Left kidney (tissue), 2 donors: ENCODE data around the gene GLT8D2. TPM values are rescaled to one million over a fixed set of nuclear protein-coding genes. Genes with fewer than 3 reads are reported as not detected.

Experiments
- DNase-seq: peaks from one replicate; pipeline ENCODE4 v3.0.0-alpha.2; 2013
- polyA plus RNA-seq: library from polyadenylated mRNA; unstranded; fragments of 120-200 nt; gene quantifications from one replicate; pipeline ENCODE4 v1.2.1, GENCODE V29; 2013; ENCODE audit not compliant: insufficient read length

GLT8D2 gene
- polyA plus RNA-seq, 1 donor = 11.0 TPM

GRCh38 chr12:104002686-104003085 is 47.3 kb downstream of the GLT8D2 start:
- no peak for DNase-seq

GRCh38 chr12:104000807-104001434 is 49.1 kb downstream of the GLT8D2 start:
- DNase-seq = no peak

DNA sequence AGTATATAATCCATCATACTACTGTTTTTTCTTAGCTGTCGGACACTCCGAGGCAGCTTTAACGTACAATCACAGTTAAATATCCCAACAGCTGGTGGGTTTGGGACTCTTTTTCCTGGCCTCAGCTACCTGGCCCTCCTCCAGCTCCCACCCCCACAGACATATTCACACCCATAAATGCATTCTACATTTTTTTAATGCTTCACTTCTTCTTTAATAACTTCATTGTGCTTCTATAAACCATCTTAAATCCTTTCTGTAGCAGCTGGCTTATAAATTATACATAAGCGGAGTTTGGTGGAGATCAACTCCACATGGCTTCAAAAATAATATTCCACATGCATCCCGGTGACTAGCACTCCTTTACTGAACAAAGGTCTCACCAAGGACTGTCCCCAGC is 51.0 kb downstream of the GLT8D2 start:
- no peak for DNase-seq

DNA sequence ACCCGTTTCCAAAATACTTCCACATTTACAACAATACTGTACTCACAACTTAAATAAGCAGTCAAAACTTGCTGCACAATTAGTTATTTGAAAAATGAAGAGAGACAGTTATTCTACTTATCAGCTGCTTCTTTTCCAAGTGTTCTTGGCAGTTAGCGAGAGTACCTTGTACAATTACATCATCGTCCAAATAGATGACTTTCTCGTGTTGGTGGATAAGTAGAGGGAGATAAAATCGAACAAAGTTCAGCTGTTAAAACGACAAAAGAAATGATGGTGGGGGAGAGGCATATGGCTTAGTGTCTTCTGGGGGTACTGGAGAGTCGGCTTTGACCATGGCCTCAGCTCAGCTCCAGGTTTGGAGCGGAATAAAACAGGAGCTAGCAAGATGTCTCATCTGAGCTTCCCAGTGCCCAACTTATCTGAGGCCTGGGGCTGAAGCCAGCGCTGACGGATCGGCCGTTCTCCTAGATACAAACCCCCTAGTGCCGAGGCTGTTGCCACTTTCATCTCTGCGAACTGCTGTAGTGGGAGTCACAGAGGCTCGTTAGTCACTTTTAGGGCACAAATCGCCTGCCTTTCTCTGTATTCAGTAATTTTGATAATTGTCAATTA is 52.6 kb downstream of the GLT8D2 start:
- DNase-seq = no peak

GRCh38 chr12:103996595-103996994 is 53.4 kb downstream of the GLT8D2 start:
- no peak for DNase-seq

DNA sequence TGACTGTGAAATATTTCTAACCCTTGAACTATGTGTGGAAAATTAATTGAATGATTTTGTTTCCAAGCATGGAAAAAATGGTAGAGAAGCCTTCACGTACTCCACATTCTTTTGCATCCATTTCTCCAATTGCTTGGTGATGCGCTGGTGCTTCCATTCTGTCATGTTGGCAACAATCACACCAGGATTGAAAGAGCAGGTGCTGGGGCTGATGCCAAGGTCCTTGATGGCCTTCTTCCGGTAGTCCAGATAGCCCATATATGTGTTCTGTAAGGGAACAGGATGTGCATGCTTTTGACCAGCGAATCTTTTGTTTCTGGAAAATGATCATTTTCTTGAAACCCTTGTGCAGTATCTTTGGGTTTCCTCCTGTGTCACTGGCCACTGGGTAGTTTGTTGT is 55.8 kb downstream of the GLT8D2 start:
- no peak for DNase-seq

GRCh38 chr12:103986829-103987228 is 63.2 kb downstream of the GLT8D2 start:
- no peak for DNase-seq

DNA sequence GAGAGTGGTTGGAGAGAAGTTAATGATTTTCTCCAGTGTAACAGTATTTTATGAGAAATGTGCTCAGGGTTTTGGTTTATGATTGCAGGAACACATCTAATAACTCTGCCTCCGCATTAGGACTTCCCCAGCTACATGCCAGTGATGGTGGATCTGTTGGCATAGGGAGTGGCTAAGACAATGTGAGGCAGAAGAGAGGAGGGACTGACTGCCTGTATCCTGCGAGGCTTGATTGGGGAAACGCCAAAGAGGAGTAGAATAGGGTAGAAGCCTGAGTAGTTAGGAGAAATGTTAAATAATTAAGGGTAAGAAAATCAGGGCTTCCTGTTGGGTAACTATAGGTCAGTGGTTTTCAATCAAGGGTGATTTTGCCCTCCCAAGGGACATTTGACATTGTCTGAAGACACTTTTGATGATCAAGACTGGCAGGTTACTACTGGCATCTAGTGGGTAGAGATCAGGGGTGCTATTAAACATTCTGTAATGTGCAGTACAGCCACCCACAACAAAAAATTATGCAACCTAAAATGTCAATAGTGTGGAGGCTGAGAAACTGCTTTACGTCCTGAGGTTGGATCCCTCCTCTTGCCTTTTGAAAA is 71.5 kb downstream of the GLT8D2 start:
- DNase-seq = no peak

- no peak for DNase-seq
Measured at GRCh38 chr12:103975368-103975767, 74.6 kb downstream of the GLT8D2 start.

- DNase-seq = no peak
Measured at GRCh38 chr12:103973909-103974308, 76.1 kb downstream of the GLT8D2 start.

- no peak for DNase-seq
Measured at GRCh38 chr12:103969391-103969790, 80.6 kb downstream of the GLT8D2 start.

DNA sequence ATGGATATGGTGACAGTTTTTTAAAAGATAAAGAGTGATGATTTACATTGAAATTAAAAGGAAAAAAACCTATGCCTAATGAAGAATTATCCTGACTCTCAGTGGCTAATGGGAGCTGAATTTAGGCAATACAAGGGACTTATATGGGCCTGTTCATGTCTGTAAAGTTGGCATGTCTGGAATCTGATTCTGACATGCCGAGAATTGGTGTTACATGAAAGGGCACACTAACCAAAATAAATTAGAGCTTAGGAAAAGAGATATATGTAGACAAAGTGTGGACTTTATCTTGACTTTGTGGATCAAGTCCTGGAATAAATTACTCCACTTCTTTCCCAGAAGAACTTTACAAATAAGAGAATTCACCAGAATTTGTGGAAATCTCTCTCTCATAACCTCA is 83.3 kb downstream of the GLT8D2 start:
- no peak for DNase-seq

GRCh38 chr12:103965590-103966504 is 84.1 kb downstream of the GLT8D2 start, which contains the start of gene TDG:
TDG (plus strand) TSS chr12:103965872; CDS start chr12:103966038, 166 bp downstream.
- peak; percentile 98 for DNase-seq

- DNase-seq = peak; percentile 6
Measured at GRCh38 chr12:103965255-103965589, 84.8 kb downstream of the GLT8D2 start.

GRCh38 chr12:103964805-103965204 is 85.2 kb downstream of the GLT8D2 start:
- DNase-seq = peak; percentile 10

GRCh38 chr12:103962493-103962892 is 87.5 kb downstream of the GLT8D2 start:
- no peak for DNase-seq

GRCh38 chr12:103960616-103961227 is 89.3 kb downstream of the GLT8D2 start:
- DNase-seq = no peak

DNA sequence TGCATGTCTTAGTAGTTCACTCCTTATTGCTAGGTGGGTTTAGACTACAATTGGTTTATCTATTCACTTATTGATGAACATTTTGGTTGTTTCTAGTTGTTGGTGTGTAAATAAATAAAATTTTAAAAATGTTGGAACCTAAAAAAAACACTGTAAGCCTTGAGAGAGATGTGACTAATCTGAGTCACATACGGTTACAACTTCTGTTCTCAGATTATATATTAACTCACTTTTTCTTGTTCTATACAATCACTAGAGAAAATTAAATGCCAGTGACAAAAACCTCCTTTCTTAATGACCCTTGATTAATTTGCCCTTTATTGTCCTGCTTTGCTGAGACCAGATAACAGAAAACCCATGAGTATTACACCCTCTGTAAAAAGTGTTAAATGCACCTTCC is 91.4 kb downstream of the GLT8D2 start:
- no peak for DNase-seq

DNA sequence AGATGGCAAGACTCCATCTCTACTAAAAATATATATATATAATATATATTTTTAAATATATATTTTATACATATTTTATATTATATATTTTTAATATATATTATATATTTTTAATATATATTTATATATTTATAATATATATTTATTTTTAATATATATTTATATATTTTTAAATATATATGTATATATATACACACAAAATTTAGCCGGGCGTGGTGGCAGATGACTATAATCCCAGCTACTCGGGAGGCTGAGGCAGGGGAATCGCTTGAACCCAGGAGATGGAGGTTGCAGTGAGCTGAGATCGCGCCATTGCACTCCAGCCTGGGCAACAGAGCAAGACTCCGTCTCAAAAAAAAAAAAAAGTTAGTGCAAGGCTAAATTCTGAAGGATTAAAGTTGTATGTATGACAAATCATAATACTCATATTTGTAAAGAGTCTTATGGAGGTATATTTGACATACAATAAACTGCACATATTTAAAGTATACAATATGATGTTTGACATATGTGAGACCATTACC is 92.1 kb downstream of the GLT8D2 start:
- DNase-seq = no peak

GRCh38 chr12:103956509-103957027 is 93.4 kb downstream of the GLT8D2 start:
- no peak for DNase-seq

- DNase-seq = no peak
Measured at GRCh38 chr12:103955811-103956508, 94.0 kb downstream of the GLT8D2 start.
